ENCODE data around the gene PSEN1.

The PSEN1 gene

GRCh38 chr14:73261075-73261474 is 124.8 kb downstream of the PSEN1 start:
- no peaks in the 10 kb centered on the region for H3K36me3 ChIP-seq
- H3K4me3 ChIP-seq (ENCODE audit: low read depth, low read length) = no peak overlapping the region
- TF ChIP-seq CTCF (IDR thresholded peaks at IDR 0.05; ENCODE audit: low read depth, low read length) = no peak
- H3K27me3 ChIP-seq = no peaks in the 10 kb centered on the region
- no peak for DNase-seq
- H3K9me3 ChIP-seq = no peaks in the 10 kb centered on the region
- H3K4me1 ChIP-seq = no peaks in the 10 kb centered on the region

GRCh38 chr14:73261520-73262426 is 125.5 kb downstream of the PSEN1 start:
- Histone ChIP-seq H3K4me3 (ENCODE audit: low read depth, low read length) (no peak overlapping the region), H3K9me3 (no peaks in the 10 kb centered on the region), H3K36me3 (no peaks in the 10 kb centered on the region), H3K4me1 (no peaks in the 10 kb centered on the region), H3K27me3 (no peaks in the 10 kb centered on the region)
- no peak for TF ChIP-seq CTCF (IDR thresholded peaks at IDR 0.05; ENCODE audit: low read depth, low read length)
- DNase-seq = no peak

GRCh38 chr14:73262427-73263183 is 126.3 kb downstream of the PSEN1 start:
- Histone ChIP-seq H3K4me3 (ENCODE audit: low read depth, low read length) (no peak overlapping the region), H3K4me1 (no peaks in the 10 kb centered on the region), H3K9me3 (no peaks in the 10 kb centered on the region), H3K36me3 (no peaks in the 10 kb centered on the region), H3K27me3 (no peaks in the 10 kb centered on the region)
- no peak for DNase-seq
- TF ChIP-seq CTCF (IDR thresholded peaks at IDR 0.05; ENCODE audit: low read depth, low read length) = no peak

- DNase-seq = no peak
- Histone ChIP-seq H3K27me3 (no peaks in the 10 kb centered on the region), H3K36me3 (no peaks in the 10 kb centered on the region), H3K4me3 (ENCODE audit: low read depth, low read length) (no peak overlapping the region), H3K9me3 (no peaks in the 10 kb centered on the region), H3K4me1 (no peaks in the 10 kb centered on the region)
- TF ChIP-seq CTCF (IDR thresholded peaks at IDR 0.05; ENCODE audit: low read depth, low read length) = no peak
Observed at GRCh38 chr14:73263606-73264005, 127.3 kb downstream of the PSEN1 start.

- DNase-seq = no peak
Observed at GRCh38 chr14:73264080-73264884, 128.0 kb downstream of the PSEN1 start.

More at GRCh38 chr14:73264080-73264884, 128.0 kb downstream of the PSEN1 start:
- Histone ChIP-seq H3K9me3 (no peaks in the 10 kb centered on the region), H3K36me3 (no peaks in the 10 kb centered on the region), H3K4me1 (no peaks in the 10 kb centered on the region), H3K4me3 (ENCODE audit: low read depth, low read length) (no peak overlapping the region), H3K27me3 (no peaks in the 10 kb centered on the region)
- no peak for TF ChIP-seq CTCF (IDR thresholded peaks at IDR 0.05; ENCODE audit: low read depth, low read length)

All from BE2C (cell line).